ENCODE results near the gene RPS19BP1. TPM values are rescaled to one million over a fixed set of nuclear protein-coding genes. Genes with fewer than 3 reads are reported as not detected.

RPS19BP1 gene
- total and polyA plus RNA-seq, 4 donors = 30.5 to 96.6 (median 88.3) TPM

DNA sequence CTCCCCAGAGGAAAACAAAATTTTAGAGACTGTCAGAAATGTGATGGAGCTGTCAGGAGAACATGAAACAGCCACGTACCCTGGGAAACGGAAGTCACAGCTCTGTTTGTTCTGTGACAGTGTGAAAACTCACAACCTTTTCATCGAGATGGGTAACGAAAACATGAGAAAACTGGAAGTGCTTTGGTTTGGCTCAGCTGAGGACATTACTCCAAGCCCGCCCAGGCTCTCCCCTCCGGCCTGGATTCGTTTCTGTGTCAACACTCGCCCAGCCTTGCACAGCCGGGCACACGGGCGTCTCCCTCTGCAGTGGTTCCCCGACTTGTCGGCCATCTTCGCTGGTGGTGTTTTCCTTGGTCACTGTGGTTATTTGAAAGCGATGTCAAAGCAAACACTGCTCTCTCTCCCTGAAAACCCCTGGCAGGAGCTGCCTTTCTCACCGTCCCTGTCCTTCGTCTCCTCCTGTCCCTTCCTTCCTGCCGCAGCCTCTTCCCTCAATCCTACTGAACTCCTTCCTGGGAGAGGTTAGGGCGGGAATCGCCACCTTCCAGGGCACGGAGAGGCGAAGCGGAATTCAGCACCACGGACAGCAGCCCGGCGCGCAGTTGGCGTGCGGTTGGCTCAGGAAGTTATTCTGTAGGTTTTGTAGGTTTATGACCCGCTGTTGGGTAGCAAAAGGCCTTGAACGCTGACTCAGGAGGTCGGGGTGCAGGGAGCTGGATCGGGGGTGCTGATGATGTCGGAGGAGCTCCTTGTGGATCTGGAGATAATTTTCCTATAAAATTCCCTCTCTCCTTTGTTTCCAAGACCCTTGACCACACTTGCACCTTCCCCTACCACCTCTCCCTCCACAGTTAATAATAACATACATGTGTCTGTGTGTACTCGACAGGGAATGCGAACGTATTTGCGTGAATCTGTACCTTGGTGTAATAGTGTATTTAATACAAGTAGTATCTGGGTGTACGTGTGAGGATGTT lies 13.1 kb upstream of the RPS19BP1 start:
- Histone ChIP-seq H3K9me3 (ENCODE audit: control insufficient read depth, insufficient read depth, low read length) (no peaks in the 10 kb centered on the region), H3K27me3 (ENCODE audit: control insufficient read depth, insufficient read depth, low read length) (peaks cover 23% of the 10 kb centered on the region), H3K4me1 (ENCODE audit: control insufficient read depth, insufficient read depth, low read length) (peaks cover 7% of the 10 kb centered on the region), H3K27ac (ENCODE audit: low read depth, low read length) (no peak overlapping the region), H3K4me3 (ENCODE audit: low read depth, low read length) (no peak overlapping the region), H3K36me3 (ENCODE audit: control insufficient read depth, insufficient read depth, low read length) (no peaks in the 10 kb centered on the region)
- 38% methylated on average over 22 of the region's 39 CpGs for WGBS (ENCODE audit: insufficient coverage)
- peak in 1 of 6 donors; percentile 55 for DNase-seq (ENCODE audit: low read depth in 4 of 6, low spot score in 6 of 6)

DNA sequence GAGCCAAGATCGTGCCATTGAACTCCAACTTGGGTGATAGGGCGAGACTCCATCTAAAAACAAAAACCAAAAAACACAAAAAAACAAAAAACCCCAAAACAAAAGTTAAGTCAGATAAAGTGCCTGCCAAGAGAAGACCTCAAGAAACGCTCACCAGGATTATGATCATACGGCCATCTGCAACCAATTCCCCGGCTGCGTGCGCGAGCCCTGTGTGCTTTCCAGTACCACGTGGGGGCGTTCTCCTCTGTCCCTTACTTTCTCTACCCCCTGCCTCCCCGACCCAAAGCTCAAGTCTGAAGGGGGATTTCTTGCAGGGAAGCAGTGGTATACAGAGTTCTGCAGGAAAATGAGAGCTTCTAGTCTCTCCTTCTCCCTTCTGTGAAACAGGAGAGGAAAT lies 10.5 kb upstream of the RPS19BP1 start:
- Histone ChIP-seq H3K9me3 (ENCODE audit: control insufficient read depth, insufficient read depth, low read length) (no peaks in the 10 kb centered on the region), H3K27me3 (ENCODE audit: control insufficient read depth, insufficient read depth, low read length) (peaks cover 18% of the 10 kb centered on the region), H3K4me1 (ENCODE audit: control insufficient read depth, insufficient read depth, low read length) (peaks cover 10% of the 10 kb centered on the region), H3K27ac (ENCODE audit: low read depth, low read length) (no peak overlapping the region), H3K36me3 (ENCODE audit: control insufficient read depth, insufficient read depth, low read length) (no peaks in the 10 kb centered on the region), H3K4me3 (ENCODE audit: low read depth, low read length) (no peak overlapping the region)
- peak in 1 of 6 donors; percentile 74 for DNase-seq (ENCODE audit: low read depth in 4 of 6, low spot score in 6 of 6)
- 17% methylated on average over 6 of the region's 11 CpGs for WGBS (ENCODE audit: insufficient coverage)

- no peak overlapping the region for H3K27ac ChIP-seq (ENCODE audit: low read depth, low read length)
- H3K36me3 ChIP-seq (ENCODE audit: control insufficient read depth, insufficient read depth, low read length) = no peaks in the 10 kb centered on the region
- peaks cover 20% of the 10 kb centered on the region for H3K4me1 ChIP-seq (ENCODE audit: control insufficient read depth, insufficient read depth, low read length)
- DNase-seq (ENCODE audit: low read depth in 4 of 6, low spot score in 6 of 6) = peak in 1 of 6 donors; percentile 74
- H3K27me3 ChIP-seq (ENCODE audit: control insufficient read depth, insufficient read depth, low read length) = no peaks in the 10 kb centered on the region
- no peaks in the 10 kb centered on the region for H3K9me3 ChIP-seq (ENCODE audit: control insufficient read depth, insufficient read depth, low read length)
- H3K4me3 ChIP-seq (ENCODE audit: low read depth, low read length) = no peak overlapping the region
- WGBS (ENCODE audit: insufficient coverage) = no CpG with 5 or more reads among the region's 2 CpGs
Observed at GRCh38 chr22:39537975-39538374, 5.4 kb upstream of the RPS19BP1 start.

GRCh38 chr22:39536711-39537110 lies 4.2 kb upstream of the RPS19BP1 start:
- Histone ChIP-seq H3K4me1 (ENCODE audit: control insufficient read depth, insufficient read depth, low read length) (peaks cover 26% of the 10 kb centered on the region), H3K9me3 (ENCODE audit: control insufficient read depth, insufficient read depth, low read length) (no peaks in the 10 kb centered on the region), H3K27me3 (ENCODE audit: control insufficient read depth, insufficient read depth, low read length) (no peaks in the 10 kb centered on the region), H3K36me3 (ENCODE audit: control insufficient read depth, insufficient read depth, low read length) (no peaks in the 10 kb centered on the region), H3K27ac (ENCODE audit: low read depth, low read length) (no peak overlapping the region), H3K4me3 (ENCODE audit: low read depth, low read length) (no peak overlapping the region)
- WGBS (ENCODE audit: insufficient coverage) = 68% methylated on average over 8 of the region's 8 CpGs
- no peak for DNase-seq (ENCODE audit: low read depth in 4 of 6, low spot score in 6 of 6)

DNA sequence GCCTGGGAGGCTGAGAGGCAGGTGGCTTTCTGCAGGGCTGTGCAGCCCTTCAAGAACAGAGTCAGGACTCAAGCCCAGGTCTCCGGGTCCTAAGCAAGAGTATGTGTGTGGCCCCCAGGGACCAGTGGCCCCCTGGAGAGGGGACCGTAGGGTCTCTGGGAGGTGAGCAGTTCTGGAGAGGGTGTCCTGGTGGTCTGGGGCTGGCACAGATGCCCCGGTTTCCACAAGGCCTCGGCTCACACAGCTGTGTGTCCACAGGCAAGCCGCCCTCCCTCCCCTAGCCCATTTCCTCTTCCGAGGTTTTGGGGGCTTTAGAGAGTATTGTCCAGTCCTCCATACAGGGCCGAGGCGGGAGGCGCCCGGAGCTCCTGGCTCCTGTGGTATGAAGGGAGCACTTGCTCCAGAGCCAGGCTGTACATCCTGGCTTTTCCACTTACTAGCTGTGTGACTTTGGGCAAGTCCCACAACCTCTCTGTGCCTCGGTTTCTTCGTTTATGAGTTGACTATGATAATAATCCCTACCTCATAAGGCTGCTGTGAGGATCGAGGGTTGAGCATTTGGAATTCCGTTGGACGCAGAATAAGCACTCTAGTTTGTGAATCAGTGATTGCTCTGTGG lies 3.4 kb upstream of the RPS19BP1 start:
- Histone ChIP-seq H3K4me3 (ENCODE audit: low read depth, low read length) (no peak overlapping the region), H3K4me1 (ENCODE audit: control insufficient read depth, insufficient read depth, low read length) (peaks cover 34% of the 10 kb centered on the region), H3K36me3 (ENCODE audit: control insufficient read depth, insufficient read depth, low read length) (peaks cover 6% of the 10 kb centered on the region), H3K9me3 (ENCODE audit: control insufficient read depth, insufficient read depth, low read length) (no peaks in the 10 kb centered on the region), H3K27me3 (ENCODE audit: control insufficient read depth, insufficient read depth, low read length) (no peaks in the 10 kb centered on the region), H3K27ac (ENCODE audit: low read depth, low read length) (no peak overlapping the region)
- DNase-seq (ENCODE audit: low read depth in 4 of 6, low spot score in 6 of 6) = no peak
- WGBS (ENCODE audit: insufficient coverage) = 84% methylated on average over 10 of the region's 15 CpGs

- peaks cover 40% of the 10 kb centered on the region for H3K4me1 ChIP-seq (ENCODE audit: control insufficient read depth, insufficient read depth, low read length)
- H3K36me3 ChIP-seq (ENCODE audit: control insufficient read depth, insufficient read depth, low read length) = peaks cover 12% of the 10 kb centered on the region
- no peak overlapping the region for H3K27ac ChIP-seq (ENCODE audit: low read depth, low read length)
- H3K4me3 ChIP-seq (ENCODE audit: low read depth, low read length) = no peak overlapping the region
- 43% methylated on average over 10 of the region's 13 CpGs for WGBS (ENCODE audit: insufficient coverage)
- no peaks in the 10 kb centered on the region for H3K27me3 ChIP-seq (ENCODE audit: control insufficient read depth, insufficient read depth, low read length)
- no peak for DNase-seq (ENCODE audit: low read depth in 4 of 6, low spot score in 6 of 6)
- H3K9me3 ChIP-seq (ENCODE audit: control insufficient read depth, insufficient read depth, low read length) = no peaks in the 10 kb centered on the region
Observed at GRCh38 chr22:39535357-39535725, 2.8 kb upstream of the RPS19BP1 start.

DNA sequence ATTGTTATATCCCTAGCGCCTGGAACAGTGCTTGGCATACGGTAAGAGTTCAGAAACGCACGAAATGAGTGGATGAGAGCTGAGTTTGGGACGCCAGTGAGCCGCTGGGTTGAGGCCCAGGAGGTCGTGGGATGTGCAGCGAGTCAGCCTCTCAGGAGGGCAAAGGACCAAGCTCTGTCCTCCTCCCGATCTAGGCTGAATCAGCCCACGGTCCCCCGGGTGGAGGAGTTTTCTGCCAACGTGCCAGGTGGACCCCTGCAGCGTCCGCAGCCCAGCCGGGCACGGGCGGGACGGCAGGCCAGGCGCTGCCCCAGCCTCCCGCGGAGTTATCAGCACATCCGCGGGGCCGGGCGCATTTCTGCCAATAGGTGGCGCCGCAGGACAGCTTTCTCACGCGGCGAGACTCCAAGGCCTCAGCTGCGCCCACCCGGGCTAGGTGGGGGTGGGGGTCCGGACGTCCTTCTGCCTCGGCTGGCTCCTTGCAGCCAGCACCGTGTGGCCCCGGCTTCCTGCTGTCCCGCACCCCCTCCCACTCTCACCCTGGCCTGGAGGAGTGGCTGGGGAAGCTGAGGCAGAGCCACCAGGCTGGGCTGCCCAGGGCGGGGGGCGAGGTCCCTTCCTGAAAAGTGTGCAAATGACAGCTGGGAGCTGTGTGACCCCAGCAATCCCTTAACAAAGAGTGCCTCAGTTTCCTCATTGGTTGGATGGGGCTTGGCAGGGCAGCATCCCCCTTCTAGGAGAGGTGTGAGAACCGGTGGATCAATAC lies 2.2 kb upstream of the RPS19BP1 start:
- Histone ChIP-seq H3K4me1 (ENCODE audit: control insufficient read depth, insufficient read depth, low read length) (peaks cover 43% of the 10 kb centered on the region), H3K27me3 (ENCODE audit: control insufficient read depth, insufficient read depth, low read length) (no peaks in the 10 kb centered on the region), H3K36me3 (ENCODE audit: control insufficient read depth, insufficient read depth, low read length) (peaks cover 17% of the 10 kb centered on the region), H3K4me3 (ENCODE audit: low read depth, low read length) (no peak overlapping the region), H3K9me3 (ENCODE audit: control insufficient read depth, insufficient read depth, low read length) (no peaks in the 10 kb centered on the region), H3K27ac (ENCODE audit: low read depth, low read length) (no peak overlapping the region)
- 8% methylated on average over 35 of the region's 41 CpGs for WGBS (ENCODE audit: insufficient coverage)
- peak in 5 of 6 donors; percentile 62 to 93 (median 73) for DNase-seq (ENCODE audit: low read depth in 4 of 6, low spot score in 6 of 6)

GRCh38 chr22:39534092-39534506 lies 1.6 kb upstream of the RPS19BP1 start:
- 80% methylated on average over 10 of the region's 12 CpGs for WGBS (ENCODE audit: insufficient coverage)
- no peak overlapping the region for H3K4me3 ChIP-seq (ENCODE audit: low read depth, low read length)

GRCh38 chr22:39530692-39531331 lies 1.7 kb downstream of the RPS19BP1 start:
- Histone ChIP-seq H3K9me3 (ENCODE audit: control insufficient read depth, insufficient read depth, low read length) (no peaks in the 10 kb centered on the region), H3K4me3 (ENCODE audit: low read depth, low read length) (no peak overlapping the region), H3K36me3 (ENCODE audit: control insufficient read depth, insufficient read depth, low read length) (peaks cover 57% of the 10 kb centered on the region), H3K4me1 (ENCODE audit: control insufficient read depth, insufficient read depth, low read length) (peaks cover 64% of the 10 kb centered on the region), H3K27ac (ENCODE audit: low read depth, low read length) (no peak overlapping the region), H3K27me3 (ENCODE audit: control insufficient read depth, insufficient read depth, low read length) (no peaks in the 10 kb centered on the region)
- 40% methylated on average over 8 of the region's 9 CpGs for WGBS (ENCODE audit: insufficient coverage)
- peak in 1 of 6 donors; percentile 57 for DNase-seq (ENCODE audit: low read depth in 4 of 6, low spot score in 6 of 6)

More at GRCh38 chr22:39534092-39534506, 1.6 kb upstream of the RPS19BP1 start:
- Histone ChIP-seq H3K36me3 (ENCODE audit: control insufficient read depth, insufficient read depth, low read length) (peaks cover 24% of the 10 kb centered on the region), H3K27ac (ENCODE audit: low read depth, low read length) (no peak overlapping the region), H3K27me3 (ENCODE audit: control insufficient read depth, insufficient read depth, low read length) (no peaks in the 10 kb centered on the region), H3K4me1 (ENCODE audit: control insufficient read depth, insufficient read depth, low read length) (peaks cover 49% of the 10 kb centered on the region), H3K9me3 (ENCODE audit: control insufficient read depth, insufficient read depth, low read length) (no peaks in the 10 kb centered on the region)
- no peak for DNase-seq (ENCODE audit: low read depth in 4 of 6, low spot score in 6 of 6)
